ENCODE data around the gene NAA60. TPM values are rescaled to one million over a fixed set of nuclear protein-coding genes. Genes with fewer than 3 reads are reported as not detected.

NAA60 gene
- total and polyA plus RNA-seq, 8 donors: 35.9 to 54.6 (median 47.1) TPM

DNA sequence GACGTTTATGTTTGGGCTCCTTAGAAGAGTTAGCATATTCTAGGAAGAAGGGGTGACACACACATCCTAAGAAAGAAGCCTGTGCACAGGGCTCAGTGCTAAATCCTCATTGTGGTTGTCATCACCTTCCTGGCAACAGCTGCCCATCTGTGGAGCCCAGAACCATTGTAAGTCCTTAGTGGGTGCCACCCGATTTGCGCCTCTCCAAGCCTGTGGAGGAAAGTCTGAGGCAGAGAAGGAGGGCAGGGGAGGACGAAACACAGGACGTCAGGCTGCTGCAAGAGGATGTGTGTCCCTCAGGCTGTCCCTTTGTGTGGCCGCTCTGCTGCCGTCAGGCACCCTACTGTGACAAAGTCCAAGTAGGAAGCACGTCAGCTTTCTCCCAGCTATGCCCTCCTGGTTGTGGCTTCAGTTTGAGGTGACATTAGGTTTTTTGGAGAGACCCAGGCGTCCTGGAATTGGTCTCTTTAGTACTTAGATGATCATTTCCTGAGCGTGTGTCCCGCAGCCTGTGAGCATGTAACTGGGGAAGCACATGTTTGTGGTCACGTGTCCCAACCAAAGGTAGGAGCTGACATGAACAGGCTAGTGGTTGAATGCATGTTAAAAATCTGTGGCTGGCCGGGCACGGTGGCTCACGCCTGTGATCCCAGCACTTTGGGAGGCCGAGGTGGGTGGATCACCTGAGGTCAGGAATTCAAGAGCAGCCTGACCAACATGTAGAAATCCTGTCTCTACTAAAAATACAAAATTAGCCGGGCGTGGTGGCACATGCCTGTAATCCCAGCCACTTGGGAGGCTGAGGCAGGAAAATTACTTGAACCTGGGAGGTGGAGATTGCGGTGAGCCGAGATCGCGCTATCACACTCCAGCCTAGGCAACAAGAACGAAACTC lies 68.1 kb downstream of the NAA60 start:
- H3K27ac ChIP-seq: no peak overlapping the region
- H3K27me3 ChIP-seq: no peaks in the 10 kb centered on the region
- no peak for DNase-seq
- H3K4me3 ChIP-seq: no peak overlapping the region
- ATAC-seq: no peak
- H3K4me1 ChIP-seq: no peaks in the 10 kb centered on the region
- no peak for TF ChIP-seq CTCF (IDR thresholded peaks at IDR 0.05)
- intact Hi-C loops (cut with DNase I): no loop called here
- peaks cover 0 to 71% of the 10 kb centered on the region in 2 donors for H3K36me3 ChIP-seq
- H3K9me3 ChIP-seq: no peaks in the 10 kb centered on the region

GRCh38 chr16:3513892-3514583 lies 70.6 kb downstream of the NAA60 start:
- intact Hi-C loops (cut with DNase I): no loop called here
- Histone ChIP-seq H3K4me1 (no peaks in the 10 kb centered on the region), H3K4me3 (no peak overlapping the region), H3K27me3 (no peaks in the 10 kb centered on the region), H3K36me3 (peaks cover 0 to 72% of the 10 kb centered on the region in 2 donors), H3K9me3 (no peaks in the 10 kb centered on the region), H3K27ac (no peak overlapping the region)
- DNase-seq: no peak
- TF ChIP-seq CTCF (IDR thresholded peaks at IDR 0.05): no peak
- no peak for ATAC-seq

- DNase-seq: no peak
- intact Hi-C loops (cut with DNase I): no loop called here
- no peak for TF ChIP-seq CTCF (IDR thresholded peaks at IDR 0.05)
- no peak overlapping the region for H3K27ac ChIP-seq
- no peaks in the 10 kb centered on the region for H3K9me3 ChIP-seq
- H3K36me3 ChIP-seq: peaks cover 0 to 72% of the 10 kb centered on the region in 2 donors
- ATAC-seq: no peak
- no peaks in the 10 kb centered on the region for H3K4me1 ChIP-seq
- no peak overlapping the region for H3K4me3 ChIP-seq
- no peaks in the 10 kb centered on the region for H3K27me3 ChIP-seq
Measured at GRCh38 chr16:3514621-3515020, 71.1 kb downstream of the NAA60 start.

- Histone ChIP-seq H3K27ac (no peak overlapping the region), H3K4me3 (no peak overlapping the region), H3K4me1 (no peaks in the 10 kb centered on the region), H3K27me3 (no peaks in the 10 kb centered on the region), H3K36me3 (peaks cover 0 to 74% of the 10 kb centered on the region in 2 donors), H3K9me3 (no peaks in the 10 kb centered on the region)
- intact Hi-C loops (cut with DNase I): no loop called here
- ATAC-seq (no peak), DNase-seq (no peak)
- no peak for TF ChIP-seq CTCF (IDR thresholded peaks at IDR 0.05)
Measured at GRCh38 chr16:3515897-3516296, 72.4 kb downstream of the NAA60 start.

- Histone ChIP-seq H3K27ac (no peak overlapping the region), H3K36me3 (peaks cover 0 to 72% of the 10 kb centered on the region in 2 donors)
Measured at GRCh38 chr16:3518292-3518985, 75.0 kb downstream of the NAA60 start.

More at GRCh38 chr16:3518292-3518985, 75.0 kb downstream of the NAA60 start:
- H3K27me3 ChIP-seq: no peaks in the 10 kb centered on the region
- ATAC-seq (no peak), DNase-seq (no peak)
- no peak for TF ChIP-seq CTCF (IDR thresholded peaks at IDR 0.05)
- H3K4me3 ChIP-seq: no peak overlapping the region
- intact Hi-C loops (cut with DNase I): no loop called here
- H3K9me3 ChIP-seq: no peaks in the 10 kb centered on the region
- no peaks in the 10 kb centered on the region for H3K4me1 ChIP-seq
